ENCODE measurements around the gene MSH3.

MSH3 gene

DNA sequence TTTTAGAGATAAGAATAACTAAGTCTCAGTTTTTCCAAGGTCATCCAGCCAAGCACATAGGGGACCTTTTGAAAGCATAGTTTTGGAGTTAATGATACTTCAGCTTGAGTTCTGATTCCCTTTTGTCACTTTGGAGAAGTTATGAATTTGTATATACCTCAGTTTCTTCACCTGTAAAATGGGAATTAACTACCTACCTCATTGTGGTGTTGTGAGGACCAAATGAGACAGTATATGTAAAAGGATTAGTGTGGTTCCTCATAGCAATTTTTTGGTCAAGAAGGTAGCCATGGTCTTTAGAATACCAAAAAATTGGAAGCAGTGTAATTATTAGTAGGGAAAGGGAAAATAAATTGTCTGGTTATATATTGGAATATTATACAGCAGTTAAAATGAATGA is 98.0 kb downstream of the MSH3 start:
- ATAC-seq (replicated peaks; ENCODE audit: extremely low read depth, poor library complexity, severe bottlenecking) = no peak
- no peak overlapping the region for H3K4me3 Mint-ChIP-seq
- no peak for DNase-seq (ENCODE audit: low spot score in 2 of 2)
- no peaks in the 10 kb centered on the region for H3K27me3 Mint-ChIP-seq
- H3K9me3 Mint-ChIP-seq = no peaks in the 10 kb centered on the region
- no peaks in the 10 kb centered on the region for H3K36me3 Mint-ChIP-seq (ENCODE audit: insufficient read depth)
- H3K27ac Mint-ChIP-seq (ENCODE audit: low read depth) = no peak overlapping the region
- peaks cover 42% of the 10 kb centered on the region for H3K4me1 Mint-ChIP-seq

GRCh38 chr5:80753712-80754111 is 99.3 kb downstream of the MSH3 start:
- peak overlapping the region; percentile 19 for H3K27ac Mint-ChIP-seq (ENCODE audit: low read depth)
- peaks cover 50% of the 10 kb centered on the region for H3K4me1 Mint-ChIP-seq
- H3K4me3 Mint-ChIP-seq = no peak overlapping the region
- ATAC-seq (replicated peaks; ENCODE audit: extremely low read depth, poor library complexity, severe bottlenecking) (no peak), DNase-seq (ENCODE audit: low spot score in 2 of 2) (no peak)
- H3K27me3 Mint-ChIP-seq = no peaks in the 10 kb centered on the region
- no peaks in the 10 kb centered on the region for H3K36me3 Mint-ChIP-seq (ENCODE audit: insufficient read depth)
- no peaks in the 10 kb centered on the region for H3K9me3 Mint-ChIP-seq

GRCh38 chr5:80754900-80755299 is 100.4 kb downstream of the MSH3 start:
- DNase-seq (ENCODE audit: low spot score in 2 of 2) = no peak
- no peak for ATAC-seq (replicated peaks; ENCODE audit: extremely low read depth, poor library complexity, severe bottlenecking)
- Mint-ChIP-seq H3K9me3 (no peaks in the 10 kb centered on the region), H3K4me1 (peaks cover 62% of the 10 kb centered on the region), H3K4me3 (peak overlapping the region; percentile 72), H3K27me3 (no peaks in the 10 kb centered on the region), H3K27ac (ENCODE audit: low read depth) (peak overlapping the region; percentile 96), H3K36me3 (ENCODE audit: insufficient read depth) (no peaks in the 10 kb centered on the region)

GRCh38 chr5:80755626-80756025 is 101.2 kb downstream of the MSH3 start:
- Mint-ChIP-seq H3K4me3 (peak overlapping the region; percentile 72), H3K4me1 (peaks cover 62% of the 10 kb centered on the region), H3K27ac (ENCODE audit: low read depth) (peak overlapping the region; percentile 96), H3K36me3 (ENCODE audit: insufficient read depth) (no peaks in the 10 kb centered on the region), H3K27me3 (no peaks in the 10 kb centered on the region), H3K9me3 (no peaks in the 10 kb centered on the region)
- DNase-seq (ENCODE audit: low spot score in 2 of 2) (no peak), ATAC-seq (replicated peaks; ENCODE audit: extremely low read depth, poor library complexity, severe bottlenecking) (peak; percentile 91)

DNA sequence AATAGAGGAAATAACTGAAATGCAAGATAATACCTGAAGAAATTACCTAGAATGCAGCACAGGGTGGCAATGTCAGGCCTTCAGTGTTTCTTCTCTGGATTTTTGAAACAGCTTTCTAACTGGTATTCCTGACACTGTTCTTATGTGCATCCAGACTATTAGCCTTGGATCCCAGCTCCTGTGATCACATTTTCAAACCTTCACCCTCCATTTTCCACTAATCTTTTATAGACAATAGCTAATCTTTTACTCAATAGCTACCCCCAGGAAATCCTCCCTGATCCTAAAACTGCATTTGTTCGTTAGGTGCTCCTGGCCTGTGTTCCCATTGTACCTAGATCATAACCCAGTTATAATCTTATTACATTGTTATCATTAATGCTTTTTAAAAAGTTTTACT is 101.8 kb downstream of the MSH3 start:
- Mint-ChIP-seq H3K36me3 (ENCODE audit: insufficient read depth) (peaks cover under 1% of the 10 kb centered on the region), H3K4me1 (peaks cover 56% of the 10 kb centered on the region), H3K4me3 (peak overlapping the region; percentile 72), H3K9me3 (no peaks in the 10 kb centered on the region), H3K27ac (ENCODE audit: low read depth) (peak overlapping the region; percentile 96), H3K27me3 (no peaks in the 10 kb centered on the region)
- DNase-seq (ENCODE audit: low spot score in 2 of 2) (no peak), ATAC-seq (replicated peaks; ENCODE audit: extremely low read depth, poor library complexity, severe bottlenecking) (peak; percentile 34)

DNA sequence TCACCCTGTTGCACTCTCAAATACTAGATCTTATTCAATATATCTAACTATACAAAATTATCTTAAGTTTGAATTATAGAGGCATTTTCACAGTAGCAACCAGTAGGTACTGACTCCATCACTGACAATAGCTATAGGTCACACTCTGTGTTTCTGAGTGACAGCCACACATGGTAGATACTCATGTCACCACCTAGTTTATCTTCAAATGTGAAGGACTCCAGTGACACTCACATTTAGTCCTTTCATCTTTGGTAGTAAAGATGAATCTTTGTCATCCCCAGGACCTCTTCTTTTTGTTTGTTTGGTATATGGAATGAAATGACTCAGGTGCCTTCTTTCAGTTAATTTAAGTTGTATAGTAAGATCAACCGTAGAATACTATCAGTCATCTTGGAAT is 102.8 kb downstream of the MSH3 start:
- H3K36me3 Mint-ChIP-seq (ENCODE audit: insufficient read depth) = peaks cover 2% of the 10 kb centered on the region
- H3K4me3 Mint-ChIP-seq = no peak overlapping the region
- ATAC-seq (replicated peaks; ENCODE audit: extremely low read depth, poor library complexity, severe bottlenecking) (no peak), DNase-seq (ENCODE audit: low spot score in 2 of 2) (no peak)
- H3K4me1 Mint-ChIP-seq = peaks cover 53% of the 10 kb centered on the region
- no peaks in the 10 kb centered on the region for H3K27me3 Mint-ChIP-seq
- peak overlapping the region; percentile 96 for H3K27ac Mint-ChIP-seq (ENCODE audit: low read depth)
- no peaks in the 10 kb centered on the region for H3K9me3 Mint-ChIP-seq

- Mint-ChIP-seq H3K36me3 (ENCODE audit: insufficient read depth) (peaks cover 2% of the 10 kb centered on the region), H3K4me1 (peaks cover 44% of the 10 kb centered on the region), H3K27ac (ENCODE audit: low read depth) (peak overlapping the region; percentile 47), H3K9me3 (no peaks in the 10 kb centered on the region), H3K4me3 (no peak overlapping the region), H3K27me3 (no peaks in the 10 kb centered on the region)
- DNase-seq (ENCODE audit: low spot score in 2 of 2) = no peak
- ATAC-seq (replicated peaks; ENCODE audit: extremely low read depth, poor library complexity, severe bottlenecking) = no peak
Measured at GRCh38 chr5:80759866-80760577, 105.6 kb downstream of the MSH3 start.

DNA sequence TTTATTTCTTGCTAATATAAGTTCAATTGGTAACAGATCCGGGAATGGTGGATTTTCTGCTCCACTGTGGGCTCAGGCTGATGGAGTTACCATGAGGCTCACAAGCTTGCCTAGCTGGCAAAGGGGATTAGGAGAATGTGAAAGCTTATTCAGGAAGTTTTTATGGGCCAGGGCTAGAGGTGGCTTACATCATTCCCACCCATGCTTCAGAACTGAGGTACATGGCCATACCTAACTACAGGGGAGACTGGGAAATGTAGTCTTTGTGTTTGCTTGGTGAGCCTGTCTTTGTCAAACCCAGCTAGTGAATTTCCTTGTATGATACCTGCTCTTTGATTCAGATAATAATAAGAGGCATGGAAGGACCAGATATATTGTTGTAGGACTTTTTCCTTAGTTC is 106.2 kb downstream of the MSH3 start:
- H3K27me3 Mint-ChIP-seq = no peaks in the 10 kb centered on the region
- no peak overlapping the region for H3K27ac Mint-ChIP-seq (ENCODE audit: low read depth)
- no peaks in the 10 kb centered on the region for H3K9me3 Mint-ChIP-seq
- no peak for DNase-seq (ENCODE audit: low spot score in 2 of 2)
- peaks cover 38% of the 10 kb centered on the region for H3K4me1 Mint-ChIP-seq
- H3K36me3 Mint-ChIP-seq (ENCODE audit: insufficient read depth) = peaks cover 2% of the 10 kb centered on the region
- no peak overlapping the region for H3K4me3 Mint-ChIP-seq
- no peak for ATAC-seq (replicated peaks; ENCODE audit: extremely low read depth, poor library complexity, severe bottlenecking)

DNA sequence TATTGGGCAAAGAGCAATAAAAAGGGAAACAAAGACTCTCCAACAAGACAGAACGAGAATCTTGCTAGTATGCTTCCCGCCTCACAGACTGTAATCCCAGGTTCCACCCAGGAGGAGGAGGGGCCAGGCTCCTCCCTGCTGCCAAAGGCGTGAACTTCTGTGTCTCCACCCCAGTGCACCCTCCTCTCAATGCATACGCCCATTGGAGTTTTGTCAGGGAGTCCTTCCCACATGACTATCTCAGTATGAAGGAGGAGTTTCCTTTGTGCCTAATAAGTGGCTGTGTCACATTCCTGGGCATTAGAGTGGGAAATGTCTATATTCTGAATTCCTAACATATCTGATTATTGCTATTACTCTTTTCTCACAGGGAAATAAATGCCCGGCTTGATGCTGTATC is 106.7 kb downstream of the MSH3 start:
- Mint-ChIP-seq H3K36me3 (ENCODE audit: insufficient read depth) (peaks cover 2% of the 10 kb centered on the region), H3K27me3 (no peaks in the 10 kb centered on the region), H3K4me1 (peaks cover 33% of the 10 kb centered on the region), H3K4me3 (no peak overlapping the region), H3K9me3 (no peaks in the 10 kb centered on the region), H3K27ac (ENCODE audit: low read depth) (no peak overlapping the region)
- no peak for ATAC-seq (replicated peaks; ENCODE audit: extremely low read depth, poor library complexity, severe bottlenecking)
- DNase-seq (ENCODE audit: low spot score in 2 of 2) = no peak

DNA sequence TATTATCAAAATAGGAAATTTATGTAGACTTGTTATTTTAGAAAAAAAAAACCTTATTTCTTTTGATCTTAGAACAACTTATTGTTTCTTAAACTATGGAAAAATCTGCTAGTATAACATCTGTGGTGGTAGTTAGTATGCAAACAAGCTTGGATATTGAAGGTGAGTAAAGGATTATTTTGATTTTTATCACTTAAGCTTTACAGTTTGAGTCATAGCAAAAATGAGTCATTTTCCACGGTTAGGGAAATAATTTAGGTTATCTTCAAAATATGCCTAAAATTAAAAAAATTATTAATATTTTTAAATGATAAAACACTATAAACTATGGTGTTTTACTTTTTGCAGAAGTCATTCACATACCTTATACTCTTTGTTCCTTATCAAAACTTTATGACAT is 107.5 kb downstream of the MSH3 start:
- H3K27ac Mint-ChIP-seq (ENCODE audit: low read depth) = no peak overlapping the region
- H3K36me3 Mint-ChIP-seq (ENCODE audit: insufficient read depth) = peaks cover 2% of the 10 kb centered on the region
- no peaks in the 10 kb centered on the region for H3K9me3 Mint-ChIP-seq
- DNase-seq (ENCODE audit: low spot score in 2 of 2) = no peak
- no peak for ATAC-seq (replicated peaks; ENCODE audit: extremely low read depth, poor library complexity, severe bottlenecking)
- H3K27me3 Mint-ChIP-seq = no peaks in the 10 kb centered on the region
- peaks cover 26% of the 10 kb centered on the region for H3K4me1 Mint-ChIP-seq
- no peak overlapping the region for H3K4me3 Mint-ChIP-seq

DNA sequence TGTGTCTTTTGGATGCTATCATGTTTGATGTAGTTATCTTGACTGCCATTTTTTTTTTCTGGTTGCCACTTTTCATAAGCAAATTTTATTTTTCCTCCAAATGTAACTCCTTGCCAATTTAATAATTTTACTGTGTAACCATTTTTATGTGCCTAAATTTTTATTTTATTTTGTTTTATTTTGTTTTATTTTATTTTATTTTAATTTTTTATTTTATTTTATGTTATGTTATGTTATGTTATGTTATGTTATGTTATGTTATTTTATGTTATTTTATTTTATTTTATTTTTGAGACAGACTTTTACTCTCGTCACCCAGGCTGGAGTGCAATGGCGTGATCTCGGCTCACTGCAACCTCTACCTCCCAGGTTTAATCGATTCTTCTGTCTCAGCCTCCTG is 108.1 kb downstream of the MSH3 start:
- no peaks in the 10 kb centered on the region for H3K9me3 Mint-ChIP-seq
- DNase-seq (ENCODE audit: low spot score in 2 of 2) = no peak
- no peaks in the 10 kb centered on the region for H3K27me3 Mint-ChIP-seq
- H3K4me1 Mint-ChIP-seq = peaks cover 21% of the 10 kb centered on the region
- H3K4me3 Mint-ChIP-seq = no peak overlapping the region
- ATAC-seq (replicated peaks; ENCODE audit: extremely low read depth, poor library complexity, severe bottlenecking) = no peak
- H3K27ac Mint-ChIP-seq (ENCODE audit: low read depth) = no peak overlapping the region
- H3K36me3 Mint-ChIP-seq (ENCODE audit: insufficient read depth) = peaks cover 2% of the 10 kb centered on the region

DNA sequence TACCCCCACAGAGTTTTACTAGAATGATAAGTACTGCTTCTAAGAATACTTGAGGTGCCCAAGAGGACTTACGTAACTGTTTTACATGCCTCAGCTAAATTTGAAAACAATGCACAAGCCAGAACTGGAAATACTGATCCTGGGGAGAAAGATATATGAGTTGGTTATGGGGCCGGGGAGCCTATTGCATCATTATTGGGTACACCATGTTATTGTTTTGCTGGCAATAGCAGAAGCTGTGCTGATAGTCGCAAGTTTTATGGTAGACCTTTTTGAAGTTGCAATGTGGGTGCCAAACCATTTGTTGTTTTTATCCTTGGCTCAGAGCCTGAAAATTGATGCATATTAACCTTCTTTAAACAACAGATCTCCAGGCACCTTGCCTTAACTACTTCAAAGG is 108.8 kb downstream of the MSH3 start:
- DNase-seq (ENCODE audit: low spot score in 2 of 2) (no peak), ATAC-seq (replicated peaks; ENCODE audit: extremely low read depth, poor library complexity, severe bottlenecking) (no peak)
- Mint-ChIP-seq H3K36me3 (ENCODE audit: insufficient read depth) (peaks cover 2% of the 10 kb centered on the region), H3K9me3 (no peaks in the 10 kb centered on the region), H3K4me1 (peaks cover 15% of the 10 kb centered on the region), H3K27me3 (no peaks in the 10 kb centered on the region), H3K27ac (ENCODE audit: low read depth) (no peak overlapping the region), H3K4me3 (no peak overlapping the region)

DNA sequence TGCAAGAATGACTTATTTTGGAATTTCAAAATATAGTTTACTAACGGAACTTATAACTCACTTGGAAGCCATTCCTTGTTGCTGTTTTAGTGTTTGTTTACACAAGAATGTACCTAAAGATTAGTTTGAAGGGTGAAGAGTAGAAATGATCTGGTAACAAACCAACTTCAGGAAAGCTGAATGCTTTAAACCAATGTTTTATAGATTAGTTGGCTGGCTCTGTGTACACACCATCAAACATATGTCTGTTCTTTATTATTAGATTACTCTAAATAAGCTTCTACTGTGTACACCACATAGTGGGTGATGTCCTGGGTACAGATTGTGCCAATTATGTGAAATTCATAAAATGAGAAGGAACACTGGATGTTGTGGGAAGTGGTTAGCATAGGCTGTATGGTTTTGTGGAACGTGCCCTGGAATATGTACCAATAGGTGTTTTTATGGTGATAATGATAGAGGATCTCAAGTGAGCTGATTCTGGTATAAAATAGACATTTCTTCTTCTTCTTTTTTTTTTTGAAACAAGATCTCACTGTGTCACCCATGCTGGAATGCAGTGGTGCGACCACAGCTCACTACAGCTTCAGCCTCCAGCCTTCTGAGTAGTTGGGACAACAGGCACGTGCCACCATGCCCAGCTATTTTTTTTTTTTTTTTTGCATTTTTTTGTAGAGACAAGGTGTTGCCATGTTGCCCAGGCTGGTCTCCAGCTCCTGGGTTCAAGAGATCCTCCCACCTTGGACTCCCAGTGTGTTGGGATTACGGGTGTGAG is 109.6 kb downstream of the MSH3 start:
- no peak for DNase-seq (ENCODE audit: low spot score in 2 of 2)
- Mint-ChIP-seq H3K27ac (ENCODE audit: low read depth) (no peak overlapping the region), H3K4me1 (peaks cover 11% of the 10 kb centered on the region), H3K27me3 (no peaks in the 10 kb centered on the region), H3K4me3 (no peak overlapping the region), H3K9me3 (no peaks in the 10 kb centered on the region), H3K36me3 (ENCODE audit: insufficient read depth) (peaks cover 2% of the 10 kb centered on the region)
- ATAC-seq (replicated peaks; ENCODE audit: extremely low read depth, poor library complexity, severe bottlenecking) = no peak

All from central memory CD8-positive, alpha-beta T cell (primary cell).